ENCODE measurements around the gene GSTA1.
"Not testable (repeated sequence)": the region's sequence is repeated elsewhere in the genome, so short reads cannot be mapped to it uniquely, and the experiment has no call there.

GRCh38 chr6:52753137-52753536, 50.5 kb downstream of the GSTA1 start:
- not testable (repeated sequence) for TF ChIP-seq EZH2 (IDR thresholded peaks at IDR 0.05; ENCODE audit: insufficient read depth, poor library complexity, severe bottlenecking); EZH2phosphoT487 (IDR thresholded peaks at IDR 0.05; ENCODE audit: insufficient read depth, low read depth)
